Activated T-helper 2 cell treated with anti-CD3 and anti-CD28 coated beads, Interferon-gamma antibody, Interleukin-2, Interleukin-4, amounts not matched to agents 10 μg/mL and 5 μg/mL and 100 μg/mL, durations not matched to agents 14 hours and 24 hours and 36 hours (primary cell): ENCODE measurements around the gene SEMG1. TPM values are rescaled to one million over a fixed set of nuclear protein-coding genes. Genes with fewer than 3 reads are reported as not detected.

Source experiments
- DNase-seq: peaks from one replicate; pipeline ENCODE4 v3.0.0; 2021; ENCODE audit warnings: low spot score
- H3K27ac Mint-ChIP-seq: one replicate; pipeline ENCODE4 v1.8.0; 2021; ENCODE audit warnings: mixed read lengths
- H3K27me3 Mint-ChIP-seq: one replicate; pipeline ENCODE4 v1.8.0; 2021; ENCODE audit warnings: low read depth, mixed read lengths
- H3K36me3 Mint-ChIP-seq: one replicate; pipeline ENCODE4 v1.8.0; 2021; ENCODE audit warnings: low read depth, mixed read lengths
- H3K4me1 Mint-ChIP-seq: one replicate; pipeline ENCODE4 v1.8.0; 2021; ENCODE audit warnings: low read depth, mixed read lengths
- H3K4me3 Mint-ChIP-seq: one replicate; pipeline ENCODE4 v1.8.0; 2021; ENCODE audit warnings: low read depth, mild to moderate bottlenecking, moderate library complexity, mixed read lengths
- H3K9me3 Mint-ChIP-seq: one replicate; pipeline ENCODE4 v1.8.0; 2021; ENCODE audit warnings: mixed read lengths
- intact Hi-C: fragments of 100-400 bp; cut with micrococcal nuclease; formaldehyde crosslinking; loops from one replicate; pipeline ENCODE4 v1.15.1; 2023
- total RNA-seq: library from RNA; stranded (reverse); gene quantifications from 2 replicates; pipeline ENCODE4 v1.2.3, GENCODE V29; 2022

Gene SEMG1
- total RNA-seq, 1 donor from 2014 or later, result not detected

DNA sequence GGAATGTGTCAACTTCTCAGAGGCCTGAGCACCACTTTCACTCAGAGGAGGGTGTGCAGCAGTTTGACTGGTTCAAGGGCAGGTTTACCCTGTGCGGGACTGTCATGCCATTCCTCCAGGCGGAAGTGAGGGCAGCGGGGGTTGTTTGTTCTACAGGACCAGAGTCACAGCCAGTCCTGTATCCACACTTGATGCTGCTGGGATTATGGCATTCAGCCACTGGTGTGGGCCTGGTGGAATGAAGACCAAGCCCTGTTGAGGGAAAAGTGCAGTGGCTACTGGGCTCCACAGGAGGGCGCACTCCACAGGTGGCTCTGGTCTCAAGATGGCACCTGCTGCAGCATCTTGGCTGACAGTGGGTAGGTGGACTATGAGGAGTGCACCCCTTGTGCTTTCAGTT lies 29.2 kb downstream of the SEMG1 start:
- intact Hi-C loops, result loop anchor here (5.0 kb wide), 1 partner anchor 56 kb away; no protein-coding TSS in a partner anchor
- H3K36me3 Mint-ChIP-seq, result no peaks in the 10 kb centered on the region
- H3K27ac Mint-ChIP-seq, result no peak overlapping the region
- H3K4me1 Mint-ChIP-seq, result no peaks in the 10 kb centered on the region
- H3K4me3 Mint-ChIP-seq, result no peak overlapping the region
- DNase-seq, result no peak
- peaks cover 16% of the 10 kb centered on the region for H3K27me3 Mint-ChIP-seq
- H3K9me3 Mint-ChIP-seq, result no peaks in the 10 kb centered on the region

DNA sequence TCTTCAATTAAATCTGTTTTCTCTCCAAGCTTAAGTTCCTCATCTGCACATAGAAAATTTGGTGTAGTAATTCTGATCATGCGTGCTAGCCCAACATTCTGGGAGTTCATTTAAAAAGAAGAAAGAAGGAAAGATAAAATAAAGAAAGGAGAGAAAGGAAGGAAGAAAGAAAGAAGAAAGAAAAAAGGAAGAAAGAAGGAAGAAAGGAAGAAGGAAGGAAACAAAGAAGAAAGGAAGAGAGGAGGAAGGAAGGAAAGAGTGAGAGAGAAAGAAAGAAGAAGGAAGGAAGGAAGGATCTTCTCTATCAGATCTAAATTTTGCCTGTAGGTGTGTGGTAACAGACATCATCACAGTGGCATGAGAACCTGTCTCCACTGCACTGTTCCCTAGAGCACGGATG lies 31.3 kb downstream of the SEMG1 start:
- Mint-ChIP-seq H3K36me3 (no peaks in the 10 kb centered on the region), H3K4me1 (no peaks in the 10 kb centered on the region), H3K27me3 (peaks cover 33% of the 10 kb centered on the region), H3K4me3 (no peak overlapping the region), H3K9me3 (no peaks in the 10 kb centered on the region), H3K27ac (no peak overlapping the region)
- DNase-seq, result no peak
- intact Hi-C loops, result loop anchor here (5.0 kb wide), 1 partner anchor 54 kb away; no protein-coding TSS in a partner anchor

DNA sequence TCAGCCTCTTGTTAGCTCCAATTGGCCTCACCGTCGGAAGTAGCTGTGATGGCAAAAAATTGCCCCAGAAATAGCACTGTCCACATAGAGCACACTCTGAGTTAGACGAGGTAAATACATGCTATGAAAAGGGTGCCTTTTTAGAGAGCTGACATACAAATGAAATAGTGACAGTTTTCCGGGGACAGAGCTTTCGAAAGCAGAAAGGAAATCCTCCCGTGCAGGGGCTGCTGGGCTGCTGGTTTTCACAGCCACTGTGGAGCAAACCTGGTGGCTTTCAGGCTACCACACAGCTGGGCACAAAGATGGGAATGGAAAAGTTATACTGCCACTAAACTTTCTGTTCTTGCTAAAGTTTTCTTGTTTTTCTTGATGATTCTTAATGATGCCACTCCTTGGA lies 39.3 kb downstream of the SEMG1 start:
- Mint-ChIP-seq H3K27me3 (peaks cover 67% of the 10 kb centered on the region), H3K9me3 (no peaks in the 10 kb centered on the region), H3K27ac (no peak overlapping the region), H3K4me3 (no peak overlapping the region), H3K4me1 (no peaks in the 10 kb centered on the region), H3K36me3 (no peaks in the 10 kb centered on the region)
- intact Hi-C loops, result no loop called here
- DNase-seq, result no peak

DNA sequence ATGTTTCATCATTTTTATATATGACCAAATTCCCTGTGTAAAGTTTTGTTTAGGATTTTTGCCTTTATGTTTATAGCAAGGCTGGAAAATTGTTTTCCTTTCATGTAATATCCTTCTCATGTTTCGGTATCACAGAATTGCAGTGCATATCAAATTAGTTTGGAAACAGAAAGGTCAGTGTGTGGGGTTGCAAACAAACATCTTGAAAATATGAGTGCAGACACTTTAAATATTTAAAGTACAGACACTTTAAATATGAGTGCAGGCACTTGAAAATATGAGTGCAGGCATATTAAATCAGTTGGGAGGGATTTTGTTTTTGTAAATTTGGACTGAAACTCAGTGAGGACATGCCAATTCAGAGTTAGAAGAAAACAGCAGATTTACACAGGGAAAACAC lies 41.0 kb downstream of the SEMG1 start:
- DNase-seq, result no peak
- Mint-ChIP-seq H3K9me3 (no peaks in the 10 kb centered on the region), H3K4me3 (no peak overlapping the region), H3K27me3 (peaks cover 58% of the 10 kb centered on the region), H3K36me3 (no peaks in the 10 kb centered on the region), H3K27ac (no peak overlapping the region), H3K4me1 (no peaks in the 10 kb centered on the region)
- intact Hi-C loops, result no loop called here

DNA sequence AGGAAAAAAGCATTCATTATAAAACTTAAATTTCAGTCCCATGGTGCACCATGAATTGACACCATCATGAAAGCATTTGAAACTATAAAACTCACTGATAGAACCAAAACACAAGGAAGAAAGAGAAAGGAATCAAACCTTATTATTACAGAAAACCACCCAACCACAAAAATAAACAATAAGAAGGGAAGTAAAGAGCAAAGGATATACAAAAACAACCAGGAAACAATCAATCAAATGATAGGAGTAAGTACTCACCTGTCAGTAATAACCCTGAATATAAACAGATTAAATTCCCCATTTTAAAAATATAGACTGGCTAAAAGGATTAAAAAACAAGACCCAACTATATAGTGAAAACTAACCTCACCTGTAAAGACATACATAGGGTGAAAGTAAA lies 41.8 kb downstream of the SEMG1 start:
- intact Hi-C loops, result no loop called here
- H3K36me3 Mint-ChIP-seq, result no peaks in the 10 kb centered on the region
- H3K27ac Mint-ChIP-seq, result no peak overlapping the region
- peaks cover 51% of the 10 kb centered on the region for H3K27me3 Mint-ChIP-seq
- H3K4me1 Mint-ChIP-seq, result no peaks in the 10 kb centered on the region
- DNase-seq, result no peak
- H3K9me3 Mint-ChIP-seq, result no peaks in the 10 kb centered on the region
- H3K4me3 Mint-ChIP-seq, result no peak overlapping the region

DNA sequence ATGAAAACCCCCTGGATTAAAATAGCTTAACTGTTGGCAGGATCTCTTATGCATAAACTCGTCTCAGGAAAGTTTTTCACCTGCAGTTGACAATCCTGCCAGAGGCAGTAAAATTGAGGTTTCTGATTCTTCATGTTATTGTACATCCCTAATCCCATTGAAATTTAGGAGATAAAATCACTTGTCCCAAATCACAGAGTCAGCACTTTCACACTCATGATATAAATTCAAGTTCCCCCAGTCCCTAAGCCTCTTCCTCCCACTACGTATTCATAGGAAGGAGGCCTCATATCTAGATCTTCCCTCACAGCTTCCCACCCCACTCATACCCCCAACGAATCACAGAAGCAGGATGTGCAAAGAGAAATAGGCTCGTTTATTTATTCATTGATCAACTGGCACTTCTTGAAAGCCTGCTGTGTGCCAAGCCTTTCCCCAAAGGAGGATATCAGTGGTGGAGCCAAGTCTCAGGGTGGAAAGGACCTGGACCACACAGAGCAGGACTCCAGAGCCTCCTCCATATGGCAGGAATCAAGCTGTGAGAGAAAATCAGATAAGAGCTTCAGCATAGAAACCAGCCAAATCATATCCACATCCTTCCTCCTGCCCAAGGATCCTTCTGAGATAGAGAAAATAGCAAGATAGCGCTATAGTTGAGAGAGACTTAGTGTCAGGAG lies 45.2 kb downstream of the SEMG1 start:
- no peaks in the 10 kb centered on the region for H3K9me3 Mint-ChIP-seq
- no peak overlapping the region for H3K4me3 Mint-ChIP-seq
- H3K4me1 Mint-ChIP-seq, result peaks cover 4% of the 10 kb centered on the region
- no peaks in the 10 kb centered on the region for H3K36me3 Mint-ChIP-seq
- H3K27me3 Mint-ChIP-seq, result peaks cover 39% of the 10 kb centered on the region
- intact Hi-C loops, result no loop called here
- no peak for DNase-seq
- H3K27ac Mint-ChIP-seq, result no peak overlapping the region

DNA sequence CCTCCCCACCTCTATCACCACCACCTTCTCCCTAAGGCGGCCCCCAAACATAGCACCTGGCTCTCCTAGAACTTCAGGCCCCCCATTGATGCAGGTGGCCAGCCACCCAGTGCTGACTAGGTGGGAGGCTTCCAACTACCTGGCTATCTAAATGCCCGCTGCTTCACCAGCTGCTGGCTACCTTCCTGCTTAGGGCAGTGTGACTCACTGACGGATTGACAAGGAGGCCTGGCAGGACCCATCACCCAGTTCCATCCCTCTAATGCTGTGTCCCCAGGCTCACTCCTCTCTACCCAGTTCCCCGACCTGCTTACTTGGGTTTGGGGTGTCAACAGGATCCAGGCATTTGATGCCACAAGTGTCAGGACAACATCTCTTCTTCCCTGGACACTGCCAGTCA lies 46.4 kb downstream of the SEMG1 start:
- Mint-ChIP-seq H3K36me3 (no peaks in the 10 kb centered on the region), H3K27me3 (peaks cover 35% of the 10 kb centered on the region)
- intact Hi-C loops, result no loop called here

DNA sequence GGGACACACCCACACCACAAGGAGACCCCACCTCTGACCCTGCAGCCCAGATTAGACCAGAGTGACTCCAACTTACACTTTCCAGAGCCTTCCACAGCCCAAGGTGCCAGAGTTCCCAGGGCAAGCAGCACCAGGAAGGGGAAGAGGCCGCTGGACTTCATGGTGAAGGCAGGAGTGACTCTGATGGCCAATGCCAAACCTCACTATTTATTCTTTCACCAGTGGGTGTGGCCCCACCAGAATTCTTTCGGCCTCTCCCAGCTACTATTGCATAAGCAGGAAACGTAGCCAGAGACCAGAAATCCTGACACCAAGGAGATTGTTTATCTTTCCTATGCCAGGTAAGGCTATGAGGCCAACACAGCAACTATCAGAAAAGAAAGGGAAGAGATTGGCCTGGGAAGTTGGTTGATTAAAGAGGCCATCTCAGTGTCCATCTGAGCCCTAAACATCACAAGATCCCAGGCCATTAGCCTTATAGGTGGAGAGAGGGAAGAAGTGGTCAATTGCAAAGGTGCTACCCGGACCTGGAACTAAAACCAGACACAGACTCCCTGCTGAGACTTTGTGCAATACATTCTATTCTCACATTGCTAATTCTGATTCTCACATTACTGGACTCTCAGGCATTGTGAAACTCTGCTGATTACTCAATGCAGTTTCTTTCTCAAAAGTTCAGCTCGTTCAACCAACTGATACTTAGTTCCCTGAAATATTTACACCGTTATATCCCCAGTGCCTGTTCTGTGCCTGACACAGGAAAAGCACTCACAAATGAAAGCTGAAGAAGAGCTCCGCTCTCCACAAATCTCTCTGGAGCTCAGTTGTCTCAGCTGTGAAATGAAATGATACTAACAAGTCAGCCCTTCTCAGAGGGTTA lies 47.8 kb downstream of the SEMG1 start, which contains the start of gene SLPI:
Gene SLPI (minus strand): TSS at position 182 of the 880 bp plus-strand sequence. CDS start 21 bp downstream, at position 161.
- no peaks in the 10 kb centered on the region for H3K9me3 Mint-ChIP-seq
- no peak for DNase-seq
- H3K4me1 Mint-ChIP-seq, result peaks cover 4% of the 10 kb centered on the region
- intact Hi-C loops, result no loop called here
- H3K4me3 Mint-ChIP-seq, result no peak within 1 kb of the TSS
- H3K27ac Mint-ChIP-seq, result no peak within 1 kb of the TSS
- H3K36me3 Mint-ChIP-seq, result no peaks in the 10 kb centered on the region
- H3K27me3 Mint-ChIP-seq, result peaks cover 27% of the 10 kb centered on the region

More for the DNA sequence above, 46.4 kb downstream of the SEMG1 start:
- Mint-ChIP-seq H3K27ac (no peak overlapping the region), H3K4me1 (peaks cover 4% of the 10 kb centered on the region), H3K4me3 (no peak overlapping the region), H3K9me3 (no peaks in the 10 kb centered on the region)
- DNase-seq, result no peak

DNA sequence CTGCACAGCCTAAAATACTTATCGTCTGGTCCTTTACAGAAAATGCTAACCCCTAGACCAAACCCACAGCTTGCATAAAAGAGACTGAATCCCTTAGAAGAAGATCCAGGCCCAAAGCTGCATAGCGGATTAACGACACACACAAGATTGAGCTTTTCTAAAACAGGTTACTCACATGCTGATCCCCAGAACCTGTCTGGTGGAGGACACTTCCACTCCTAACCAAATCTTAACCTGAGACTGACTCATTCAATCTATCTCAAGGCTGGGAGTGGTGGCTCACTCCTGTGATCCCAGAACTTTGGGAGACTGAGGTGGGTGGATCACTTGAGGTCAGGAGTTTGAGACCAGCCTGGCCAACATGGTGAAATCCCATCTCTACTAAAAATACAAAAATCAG lies 50.3 kb downstream of the SEMG1 start:
- no peaks in the 10 kb centered on the region for H3K9me3 Mint-ChIP-seq
- H3K27me3 Mint-ChIP-seq, result peaks cover 17% of the 10 kb centered on the region
- no peaks in the 10 kb centered on the region for H3K36me3 Mint-ChIP-seq
- H3K4me1 Mint-ChIP-seq, result peaks cover 4% of the 10 kb centered on the region
- no peak overlapping the region for H3K27ac Mint-ChIP-seq
- DNase-seq, result no peak
- no peak overlapping the region for H3K4me3 Mint-ChIP-seq
- intact Hi-C loops, result no loop called here

DNA sequence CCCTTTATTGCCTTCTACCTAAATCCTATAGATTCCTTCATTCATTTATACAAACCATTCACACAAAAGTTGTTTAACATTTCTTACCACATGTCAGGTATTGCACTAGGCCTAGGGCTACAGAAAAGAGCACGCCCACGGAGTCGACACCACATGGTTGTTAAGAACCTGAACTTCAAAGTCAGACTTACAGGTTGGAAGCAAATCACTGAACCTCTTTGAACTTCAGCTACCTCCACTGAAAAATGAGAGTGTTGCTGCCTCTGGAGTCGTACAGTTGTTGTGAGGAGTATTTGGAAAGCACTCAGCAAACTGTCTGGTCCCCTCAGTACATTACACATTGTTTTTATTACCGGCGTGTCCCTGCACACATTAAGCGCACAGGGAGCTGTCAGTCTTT lies 50.9 kb downstream of the SEMG1 start:
- intact Hi-C loops, result no loop called here
- no peaks in the 10 kb centered on the region for H3K36me3 Mint-ChIP-seq
- peaks cover 4% of the 10 kb centered on the region for H3K4me1 Mint-ChIP-seq
- H3K27ac Mint-ChIP-seq, result no peak overlapping the region
- H3K9me3 Mint-ChIP-seq, result no peaks in the 10 kb centered on the region
- DNase-seq, result no peak
- no peak overlapping the region for H3K4me3 Mint-ChIP-seq
- H3K27me3 Mint-ChIP-seq, result peaks cover 18% of the 10 kb centered on the region

DNA sequence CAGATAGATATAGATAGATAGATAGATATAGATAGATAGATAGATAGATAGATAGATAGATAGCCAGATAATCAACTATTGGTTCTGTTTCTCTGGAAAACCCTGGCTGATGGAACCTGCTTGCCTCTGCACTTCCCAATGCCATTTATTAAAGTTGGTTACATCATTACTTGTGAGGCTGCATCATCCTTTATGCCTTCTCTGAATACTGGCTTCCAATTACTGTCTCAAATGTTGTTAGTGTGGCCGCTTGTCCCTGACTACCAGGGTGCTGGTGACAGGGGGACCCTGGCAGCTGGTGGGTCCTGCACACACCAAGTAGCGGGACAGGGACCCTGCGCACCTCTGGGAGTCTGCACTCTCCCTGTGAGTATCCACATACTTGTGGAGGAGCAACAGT lies 51.4 kb downstream of the SEMG1 start:
- Mint-ChIP-seq H3K9me3 (no peaks in the 10 kb centered on the region), H3K4me1 (peaks cover 4% of the 10 kb centered on the region), H3K27ac (no peak overlapping the region), H3K4me3 (no peak overlapping the region), H3K27me3 (peaks cover 20% of the 10 kb centered on the region), H3K36me3 (no peaks in the 10 kb centered on the region)
- intact Hi-C loops, result no loop called here
- DNase-seq, result no peak

DNA sequence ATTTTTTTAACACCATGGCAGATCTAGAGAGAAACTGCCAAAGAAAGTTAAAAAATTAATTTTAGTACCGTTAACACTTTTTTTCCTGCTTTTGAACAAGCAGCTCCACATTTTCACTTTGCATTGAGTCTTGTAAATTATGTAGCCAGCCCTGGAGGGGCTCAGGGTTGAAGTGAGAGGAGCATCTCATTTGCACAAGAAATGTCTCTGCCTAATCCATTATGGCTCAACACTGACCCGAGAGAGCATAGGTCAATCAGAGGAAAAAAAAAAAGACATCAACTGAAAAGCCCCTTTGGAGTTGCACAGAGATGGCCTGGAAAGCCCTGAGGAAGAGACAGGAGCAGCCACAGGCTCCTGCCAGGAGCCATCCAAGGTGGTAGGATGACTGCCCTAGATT lies 51.8 kb downstream of the SEMG1 start:
- Mint-ChIP-seq H3K27ac (no peak overlapping the region), H3K27me3 (peaks cover 22% of the 10 kb centered on the region), H3K4me3 (no peak overlapping the region), H3K36me3 (no peaks in the 10 kb centered on the region), H3K4me1 (peaks cover 4% of the 10 kb centered on the region), H3K9me3 (no peaks in the 10 kb centered on the region)
- intact Hi-C loops, result no loop called here
- DNase-seq, result no peak
